Caki2 (cell line): ENCODE measurements around the gene ZNF638. TPM values are rescaled to one million over a fixed set of nuclear protein-coding genes. Genes with fewer than 3 reads are reported as not detected.
A peak's percentile ranks its signal among the peaks of the same experiment; 100 is the strongest.
"Not testable (repeated sequence)": the region's sequence is repeated elsewhere in the genome, so short reads cannot be mapped to it uniquely, and the experiment has no call there.

Experiments
- DNase-seq: peaks from one replicate; pipeline ENCODE4 v3.0.0-alpha.2; 2015; ENCODE audit warnings: low read depth
- in situ Hi-C: cut with HindIII; loops from 2 replicates; pipeline ENCODE4 v1.10.0; 2016; ENCODE audit warnings: low sequenced_read_pairs, low pct_unique_long_range_greater_than_20kb, mixed read lengths
- total RNA-seq: library from RNA; depleted of rRNA; stranded (reverse); fragments of >200 nt; shearing (Covaris generic); gene quantifications from 2 replicates; pipeline ENCODE4 v1.2.3, GENCODE V29; 2014; ENCODE audit warnings: low replicate concordance; rRNA removed

Gene ZNF638, protein sequence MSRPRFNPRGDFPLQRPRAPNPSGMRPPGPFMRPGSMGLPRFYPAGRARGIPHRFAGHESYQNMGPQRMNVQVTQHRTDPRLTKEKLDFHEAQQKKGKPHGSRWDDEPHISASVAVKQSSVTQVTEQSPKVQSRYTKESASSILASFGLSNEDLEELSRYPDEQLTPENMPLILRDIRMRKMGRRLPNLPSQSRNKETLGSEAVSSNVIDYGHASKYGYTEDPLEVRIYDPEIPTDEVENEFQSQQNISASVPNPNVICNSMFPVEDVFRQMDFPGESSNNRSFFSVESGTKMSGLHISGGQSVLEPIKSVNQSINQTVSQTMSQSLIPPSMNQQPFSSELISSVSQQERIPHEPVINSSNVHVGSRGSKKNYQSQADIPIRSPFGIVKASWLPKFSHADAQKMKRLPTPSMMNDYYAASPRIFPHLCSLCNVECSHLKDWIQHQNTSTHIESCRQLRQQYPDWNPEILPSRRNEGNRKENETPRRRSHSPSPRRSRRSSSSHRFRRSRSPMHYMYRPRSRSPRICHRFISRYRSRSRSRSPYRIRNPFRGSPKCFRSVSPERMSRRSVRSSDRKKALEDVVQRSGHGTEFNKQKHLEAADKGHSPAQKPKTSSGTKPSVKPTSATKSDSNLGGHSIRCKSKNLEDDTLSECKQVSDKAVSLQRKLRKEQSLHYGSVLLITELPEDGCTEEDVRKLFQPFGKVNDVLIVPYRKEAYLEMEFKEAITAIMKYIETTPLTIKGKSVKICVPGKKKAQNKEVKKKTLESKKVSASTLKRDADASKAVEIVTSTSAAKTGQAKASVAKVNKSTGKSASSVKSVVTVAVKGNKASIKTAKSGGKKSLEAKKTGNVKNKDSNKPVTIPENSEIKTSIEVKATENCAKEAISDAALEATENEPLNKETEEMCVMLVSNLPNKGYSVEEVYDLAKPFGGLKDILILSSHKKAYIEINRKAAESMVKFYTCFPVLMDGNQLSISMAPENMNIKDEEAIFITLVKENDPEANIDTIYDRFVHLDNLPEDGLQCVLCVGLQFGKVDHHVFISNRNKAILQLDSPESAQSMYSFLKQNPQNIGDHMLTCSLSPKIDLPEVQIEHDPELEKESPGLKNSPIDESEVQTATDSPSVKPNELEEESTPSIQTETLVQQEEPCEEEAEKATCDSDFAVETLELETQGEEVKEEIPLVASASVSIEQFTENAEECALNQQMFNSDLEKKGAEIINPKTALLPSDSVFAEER (N-terminal part only)
- total RNA-seq, result 38.5 and 67.0 TPM in 2 replicates

DNA sequence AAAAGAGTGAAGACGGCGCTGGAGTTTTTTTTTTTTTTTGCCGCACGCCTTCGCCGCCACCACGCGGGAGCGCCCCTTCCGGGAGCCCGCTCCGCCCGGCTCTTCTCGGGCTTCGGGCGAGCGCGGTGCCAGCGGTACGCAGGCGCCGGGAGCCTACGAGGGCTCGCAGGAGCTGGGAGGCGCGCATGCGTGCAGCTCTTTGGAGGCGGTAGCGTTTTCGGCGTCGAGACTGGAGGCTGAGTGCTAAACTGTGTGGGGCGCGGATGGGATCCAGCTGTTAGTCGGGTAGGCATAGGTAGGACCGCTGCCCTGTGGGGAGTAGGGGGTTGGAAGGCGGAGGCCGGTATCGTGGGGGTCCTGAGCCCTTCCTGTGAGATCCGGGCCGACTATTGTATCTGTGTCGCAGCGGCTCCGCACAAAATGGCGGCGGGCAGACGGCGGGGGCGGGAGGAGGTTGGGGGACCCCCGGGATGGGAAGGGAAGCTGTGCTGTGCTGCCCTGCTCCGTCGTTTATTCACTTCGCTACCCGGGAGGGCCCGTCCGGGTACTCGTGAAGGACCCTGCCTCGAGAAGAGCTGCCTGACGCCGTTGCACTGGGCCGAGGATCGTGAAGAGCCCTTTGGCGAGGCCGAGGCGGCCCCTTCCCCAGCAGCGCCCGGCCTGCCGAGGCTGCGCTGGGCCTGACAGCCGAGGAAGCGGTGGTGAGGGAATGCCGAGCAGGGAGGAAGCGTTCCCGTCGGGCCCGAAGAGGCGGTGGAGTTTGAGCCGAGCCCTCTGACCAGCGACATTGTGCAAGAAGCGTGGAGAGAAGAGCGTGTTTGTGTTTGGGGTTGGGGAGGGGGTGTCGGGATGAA, at the start of gene ZNF638:
Gene ZNF638, plus strand, starts transcription at position 202 of the 854 bp plus-strand sequence. CDS start 17,173 bp downstream, outside the sequence.
- in situ Hi-C loops, result no loop called here
- peak; percentile 96 for DNase-seq

DNA sequence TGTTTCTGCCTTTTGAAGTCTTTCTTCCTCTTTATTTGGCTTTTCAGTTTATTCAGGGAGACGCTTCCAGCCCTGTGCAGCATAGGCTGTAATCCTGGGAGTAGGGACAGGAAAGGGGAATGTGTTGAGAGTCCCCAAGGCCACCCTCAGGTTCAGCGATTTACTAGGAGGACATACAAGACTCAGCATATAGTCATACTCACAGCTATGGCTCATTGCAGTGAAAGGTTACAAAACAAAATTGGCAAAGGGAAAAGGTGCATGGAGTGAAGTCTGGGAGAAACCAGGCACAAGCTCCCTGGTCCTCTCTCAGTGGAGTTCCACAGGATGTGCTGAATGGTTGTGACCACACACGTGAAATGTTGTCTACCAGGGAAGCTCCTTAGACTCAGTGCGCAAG, 49.6 kb upstream of the ZNF638 start:
- no peak for DNase-seq
- in situ Hi-C loops, result no loop called here

DNA sequence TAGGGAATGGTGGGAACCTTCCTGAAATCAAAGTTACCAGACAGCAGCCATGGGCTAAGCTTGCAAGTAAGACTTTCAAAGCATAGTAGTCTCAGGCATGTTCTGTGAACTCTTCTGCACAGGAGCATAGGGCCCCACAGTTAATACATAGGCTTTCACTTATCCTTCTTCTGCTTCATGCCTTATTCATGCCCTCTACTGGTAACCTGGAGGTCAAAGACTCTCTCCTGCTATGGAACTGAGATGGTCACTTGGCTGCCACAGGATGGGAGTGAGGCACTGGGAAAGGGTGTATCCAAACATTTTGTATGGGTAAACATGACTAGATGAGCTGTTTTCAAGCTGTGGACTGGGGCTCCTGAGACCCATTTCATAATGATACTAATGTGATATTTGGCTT, 49.1 kb upstream of the ZNF638 start:
- in situ Hi-C loops, result no loop called here
- peak; percentile 8 for DNase-seq

DNA sequence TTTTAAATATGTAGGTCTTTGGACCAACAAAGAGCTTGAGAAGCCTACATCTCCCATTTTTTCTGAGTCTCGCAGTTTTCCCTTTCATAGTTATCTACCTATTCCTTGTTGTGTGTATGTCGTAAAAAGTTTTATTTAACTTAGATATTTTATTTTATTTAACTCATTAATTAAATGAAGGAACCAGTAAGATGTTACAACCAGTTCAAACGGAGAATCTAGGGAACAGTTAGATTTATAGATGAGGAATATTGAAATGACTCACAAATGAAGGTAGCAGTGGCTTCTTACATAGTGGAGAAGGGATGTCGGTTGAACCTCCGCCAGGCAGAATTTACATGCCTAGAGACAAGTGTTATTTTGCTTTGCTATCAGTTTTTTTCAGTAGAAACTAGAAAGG, 48.5 kb upstream of the ZNF638 start:
- in situ Hi-C loops, result no loop called here
- DNase-seq, result no peak

DNA sequence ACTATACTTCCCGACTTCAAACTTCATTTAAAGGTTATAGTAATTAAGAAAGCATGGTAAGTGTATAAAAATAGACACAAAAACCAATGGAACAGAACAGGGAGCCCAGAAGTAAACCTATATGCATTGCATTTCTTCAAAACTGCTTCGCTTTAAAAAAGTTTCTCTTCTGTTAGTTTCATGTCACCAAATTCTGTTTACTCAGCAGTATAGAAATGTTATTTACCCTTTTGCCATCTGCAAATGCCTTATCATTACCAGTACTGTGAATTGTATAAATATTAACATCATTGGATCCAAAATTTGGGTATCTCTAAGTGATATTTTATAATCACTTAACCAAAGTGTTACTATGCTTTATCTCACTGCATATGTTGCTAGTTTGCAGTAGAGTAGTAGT, 45.9 kb upstream of the ZNF638 start:
- in situ Hi-C loops, result no loop called here
- DNase-seq, result no peak

DNA sequence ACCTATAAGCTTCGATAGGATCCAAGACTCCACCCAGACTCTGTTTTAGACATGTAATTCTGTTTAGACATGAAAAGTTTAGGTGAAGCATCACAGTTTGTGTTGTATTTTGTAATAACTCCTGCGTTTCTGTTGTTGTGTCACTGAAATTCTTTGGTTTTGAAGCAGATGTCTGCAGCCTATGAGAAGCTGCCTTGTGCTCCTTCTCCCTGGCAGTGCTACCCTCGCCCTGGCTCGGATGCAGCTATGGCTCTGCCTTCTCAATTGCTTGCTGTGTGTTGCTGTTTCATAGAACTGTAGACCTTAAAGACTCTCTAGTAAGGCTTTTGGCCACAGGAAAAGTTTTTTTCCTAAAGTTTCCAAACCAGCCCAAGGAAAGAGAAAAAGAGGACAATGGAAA, 40.2 kb upstream of the ZNF638 start:
- in situ Hi-C loops, result no loop called here
- no peak for DNase-seq

DNA sequence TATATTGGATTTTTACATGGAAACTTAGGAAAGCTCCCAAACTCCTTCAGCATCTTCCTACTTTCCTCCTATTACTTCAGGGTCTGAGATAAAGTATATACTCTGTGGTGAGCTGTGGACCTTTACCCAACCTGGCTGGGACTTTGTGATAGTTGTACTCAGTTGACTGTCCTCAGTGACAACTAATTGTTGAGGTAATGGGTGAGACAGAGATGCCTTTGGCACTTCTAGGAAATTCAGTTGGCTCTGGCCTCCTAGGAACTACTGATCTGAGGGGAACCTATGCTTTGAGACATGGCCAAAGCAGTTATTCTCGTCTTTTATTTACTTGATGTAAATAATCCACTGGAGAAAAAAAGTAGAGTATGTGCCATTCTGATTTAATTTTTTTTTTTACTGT, 39.4 kb upstream of the ZNF638 start:
- DNase-seq, result no peak
- in situ Hi-C loops, result no loop called here

DNA sequence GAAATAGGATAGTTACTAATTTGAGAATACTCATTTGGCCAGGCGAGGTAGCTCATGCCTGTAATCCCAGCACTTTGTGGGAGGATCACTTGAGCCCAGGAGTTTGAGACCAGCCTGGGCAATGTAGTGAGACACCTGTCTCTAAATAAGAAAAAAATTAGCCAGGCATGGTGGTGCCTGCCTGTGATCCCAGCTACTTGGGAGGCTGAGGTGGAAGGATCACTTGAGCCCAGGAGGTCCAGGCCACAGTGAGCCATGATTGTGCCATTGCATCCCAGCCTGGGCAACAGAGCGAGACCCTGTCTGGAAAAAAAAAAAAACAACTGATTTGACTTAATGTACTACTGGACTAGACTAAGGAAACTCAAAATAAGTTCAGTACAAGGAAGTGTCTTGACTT, 32.7 kb upstream of the ZNF638 start:
- in situ Hi-C loops, result no loop called here
- no peak for DNase-seq

DNA sequence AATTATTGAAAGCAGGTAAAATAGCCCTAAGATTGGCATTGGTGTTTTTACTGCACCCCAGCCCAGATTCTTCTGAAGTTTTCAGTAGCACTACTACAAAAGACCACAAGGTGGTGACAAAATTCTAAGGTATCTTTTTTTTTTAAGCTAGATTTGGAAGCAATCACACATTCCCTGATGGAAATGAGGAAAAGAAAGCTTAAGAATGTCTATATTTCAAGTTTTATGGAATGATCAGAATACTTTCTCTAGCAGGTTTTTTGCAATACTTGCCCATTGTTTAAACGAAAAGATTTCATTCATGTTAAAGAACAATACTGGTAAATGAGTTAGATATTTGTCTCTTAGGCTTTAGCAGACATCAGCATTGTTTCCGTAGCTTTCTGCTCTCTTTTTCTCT, 32.1 kb upstream of the ZNF638 start:
- DNase-seq, result peak; percentile 25
- in situ Hi-C loops, result no loop called here

DNA sequence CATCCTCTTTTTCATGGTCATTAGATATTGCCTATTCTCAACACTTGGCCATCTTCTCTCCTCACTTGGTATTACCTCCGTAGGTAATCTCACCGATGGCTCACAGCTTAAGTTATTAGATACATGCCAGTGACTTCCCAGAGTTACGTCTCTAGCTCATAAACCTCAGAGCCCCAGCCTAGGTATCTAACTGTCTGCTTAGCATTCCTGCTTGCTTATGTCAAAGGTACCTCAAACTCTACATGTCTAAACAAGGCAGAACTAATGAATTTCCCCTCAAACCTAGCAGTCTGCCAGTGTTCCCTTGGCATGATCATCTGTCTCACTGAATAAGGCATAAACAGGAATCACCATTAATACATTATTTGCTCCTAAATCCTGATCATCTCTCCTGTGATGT, 27.7 kb upstream of the ZNF638 start:
- in situ Hi-C loops, result no loop called here
- no peak for DNase-seq

DNA sequence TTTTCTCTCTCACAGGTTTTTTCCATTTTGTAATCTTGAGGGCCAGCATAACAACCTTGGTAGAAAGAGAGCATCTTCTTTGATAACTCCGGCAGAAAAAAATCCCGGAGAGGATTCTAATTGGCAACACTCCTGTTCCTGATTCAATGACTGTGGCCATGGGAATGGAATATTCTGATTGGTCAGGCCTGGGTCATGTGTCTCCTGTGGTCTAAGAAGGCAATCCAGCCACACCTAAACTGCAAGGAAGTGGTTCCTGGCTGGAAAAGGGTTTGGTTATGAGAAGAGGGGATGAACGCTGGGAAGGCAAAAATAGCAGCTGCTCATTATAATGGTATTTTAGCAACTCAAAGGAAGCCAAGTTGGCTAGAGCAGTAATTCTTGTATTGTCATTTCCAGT, 24.8 kb upstream of the ZNF638 start:
- in situ Hi-C loops, result no loop called here
- DNase-seq, result no peak

DNA sequence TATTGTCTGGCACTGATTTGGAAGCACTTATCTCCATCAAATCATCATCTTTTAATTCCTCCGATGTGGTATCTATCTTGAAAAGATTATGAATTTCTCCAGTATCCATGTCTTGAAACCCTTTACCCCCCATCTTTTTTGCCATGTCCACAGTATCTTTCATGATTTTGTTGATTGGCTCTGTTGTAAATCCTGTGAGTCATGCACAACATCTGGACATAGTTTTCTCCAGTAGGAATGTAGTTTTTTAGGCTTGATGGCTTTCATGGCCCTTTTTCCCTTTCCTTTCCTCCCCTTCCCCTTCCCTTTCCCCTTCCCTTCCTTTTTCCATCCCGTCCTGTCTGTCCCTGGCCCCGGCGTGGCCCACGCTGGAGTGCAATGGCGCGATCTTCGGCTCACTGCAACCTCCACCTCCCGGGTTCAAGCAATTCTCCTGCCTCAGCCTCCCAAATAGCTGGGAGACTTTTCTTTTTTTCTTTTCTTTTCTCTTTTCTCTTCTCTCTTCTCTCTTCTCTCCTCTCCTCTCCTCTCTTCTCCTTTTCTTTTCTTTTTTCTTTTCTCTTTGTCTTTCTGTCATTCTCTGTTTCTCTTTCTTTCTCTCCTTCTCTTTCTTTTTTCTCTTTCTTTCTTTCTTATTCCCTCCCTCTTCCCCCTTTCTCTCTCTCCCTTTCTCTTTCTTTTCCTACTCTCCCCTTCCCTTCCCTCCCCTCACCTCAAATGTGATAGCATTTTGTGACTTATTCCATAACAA, 18.4 kb upstream of the ZNF638 start:
- in situ Hi-C loops, result no loop called here

DNA sequence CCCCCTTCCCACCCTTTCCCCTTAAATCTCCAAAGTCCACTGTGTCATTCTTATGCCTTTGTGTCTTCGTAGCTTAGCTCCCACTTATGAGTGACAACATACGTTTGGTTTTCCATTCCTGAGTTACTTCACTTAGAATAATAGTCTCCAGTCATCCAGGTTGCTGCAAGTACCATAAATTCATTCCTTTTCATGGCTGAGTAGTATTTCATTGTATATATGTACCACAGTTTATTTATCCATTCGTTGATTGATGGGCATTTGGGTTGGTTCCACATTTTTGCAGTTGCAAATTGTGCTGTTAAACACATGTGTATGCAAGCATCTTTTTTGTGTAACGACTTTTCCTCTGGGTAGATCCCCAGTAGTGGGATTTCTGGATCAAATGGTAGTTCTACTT, 14.5 kb upstream of the ZNF638 start:
- DNase-seq, result no peak
- in situ Hi-C loops, result no loop called here

More for the DNA sequence above, 18.4 kb upstream of the ZNF638 start:
- no peak for DNase-seq

DNA sequence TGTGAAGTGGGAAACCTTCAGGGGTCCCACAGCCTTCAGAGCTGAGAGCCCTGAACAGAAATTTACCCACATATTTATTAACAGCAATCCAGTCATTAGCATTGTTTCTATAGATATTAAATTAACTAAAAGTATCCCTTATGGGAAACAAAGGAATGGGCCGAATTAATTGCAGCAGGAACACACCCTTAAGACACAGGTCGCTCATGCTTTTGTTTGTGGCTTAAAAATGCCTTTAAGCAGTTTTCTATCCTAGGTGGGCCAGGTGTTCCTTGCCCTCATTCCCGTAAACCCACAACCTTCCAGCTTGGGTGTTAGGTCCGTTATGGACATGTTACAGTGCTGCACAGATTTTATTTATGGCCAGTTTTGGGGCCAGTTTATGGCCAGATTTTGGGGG, 13.7 kb upstream of the ZNF638 start:
- DNase-seq, in situ Hi-C loops: not testable (repeated sequence)

DNA sequence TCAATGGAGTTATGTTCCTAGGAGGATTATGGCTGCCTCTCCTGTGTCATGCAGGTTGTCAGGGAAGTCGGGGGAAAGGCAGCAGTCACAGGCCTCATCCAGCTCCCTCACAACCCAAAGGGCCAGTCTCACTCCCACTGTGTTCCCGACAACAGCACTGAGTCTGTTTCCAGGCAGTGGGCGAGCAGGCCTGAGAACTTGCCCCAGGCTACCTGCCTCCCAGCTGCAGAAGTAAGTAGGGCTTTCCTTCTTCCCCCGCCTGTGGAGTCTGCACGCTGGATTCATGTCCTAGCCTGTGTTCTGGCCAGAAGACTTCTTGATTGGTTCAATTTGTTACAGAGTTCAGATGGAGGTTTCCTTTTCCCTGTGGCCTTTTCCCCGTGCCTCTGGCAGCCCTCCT, 8.2 kb upstream of the ZNF638 start:
- in situ Hi-C loops, result no loop called here
- no peak for DNase-seq

DNA sequence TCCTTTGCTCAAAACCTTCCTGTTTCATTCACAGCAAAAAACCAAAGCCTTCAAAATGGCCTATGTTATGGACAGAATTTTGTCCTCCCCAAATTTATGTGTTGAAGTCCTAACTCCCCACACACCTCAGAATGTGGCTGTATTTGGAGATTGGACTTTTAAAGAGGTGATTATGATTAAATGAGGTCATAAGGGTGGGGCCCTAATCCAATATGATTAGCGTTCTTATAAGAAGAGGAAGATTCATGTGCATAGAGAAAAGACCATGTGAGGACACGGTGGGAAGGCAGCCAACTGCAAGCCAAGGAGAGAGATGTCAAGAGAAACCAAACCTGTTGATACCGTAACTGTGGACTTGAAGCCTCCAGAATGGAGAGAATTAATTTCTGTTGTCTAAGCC, 4.6 kb upstream of the ZNF638 start:
- in situ Hi-C loops, result no loop called here
- no peak for DNase-seq

DNA sequence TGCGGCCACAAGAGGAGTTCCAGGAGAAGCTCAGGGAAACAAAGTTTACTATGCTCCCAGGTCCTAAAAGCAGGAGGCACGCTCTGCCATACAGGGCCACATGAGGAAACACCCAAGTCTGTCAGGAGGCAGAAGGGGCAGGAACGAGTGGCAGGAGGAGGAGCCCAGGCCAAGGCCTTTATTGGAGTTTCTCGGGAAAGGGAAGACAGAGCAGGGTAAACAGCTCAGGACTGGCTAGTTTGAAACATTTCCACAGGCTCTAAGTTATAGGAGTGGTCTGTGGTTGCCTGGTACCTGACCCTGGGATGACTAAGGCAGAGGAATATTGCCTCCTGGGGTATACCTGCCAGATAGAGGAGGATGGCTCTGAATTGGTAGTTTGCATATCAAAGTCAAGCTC, 3.7 kb upstream of the ZNF638 start:
- DNase-seq, result no peak
- in situ Hi-C loops, result no loop called here
